ENCODE measurements around the gene COPRS. TPM values are rescaled to one million over a fixed set of nuclear protein-coding genes. Genes with fewer than 3 reads are reported as not detected.

The COPRS gene
- total RNA-seq, 2 experiments from 2014 or later = 34.4 to 37.6 TPM

DNA sequence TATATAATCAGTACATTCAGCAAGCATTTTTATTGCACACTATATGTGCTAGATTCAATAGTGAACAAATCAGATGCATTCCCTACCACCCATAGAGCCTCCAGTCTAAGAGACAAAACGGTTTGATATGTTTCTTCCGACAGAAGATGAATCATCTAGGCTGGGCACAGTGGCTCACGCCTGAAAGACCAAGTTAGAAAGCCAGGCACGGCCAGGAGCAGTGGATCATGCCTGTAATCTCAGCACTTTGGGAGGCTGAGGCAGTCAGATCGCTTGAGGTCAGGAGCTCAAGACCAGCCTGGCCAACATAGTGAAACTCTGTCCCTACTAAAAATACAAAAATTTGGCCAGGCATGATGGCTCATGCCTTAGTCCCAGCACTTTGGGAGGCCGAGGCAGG is 18.3 kb upstream of the COPRS start:
- CTCF ChIA-PET = interaction anchor here (0.6 kb wide), 1 partner anchor 24 kb away, joined by 3 read pairs; the partner anchor contains the start of gene UTP6
- no peak for DNase-seq
- Mint-ChIP-seq H3K36me3 (ENCODE audit: low read depth) (peaks cover 48% of the 10 kb centered on the region), H3K27me3 (ENCODE audit: low read depth) (no peaks in the 10 kb centered on the region), H3K27ac (peak overlapping the region; percentile 92), H3K4me3 (no peak overlapping the region), H3K9me3 (no peaks in the 10 kb centered on the region), H3K4me1 (ENCODE audit: low read depth) (peaks cover 21% of the 10 kb centered on the region)
- intact Hi-C loops (cut with micrococcal nuclease) = no loop called here

- no peak for DNase-seq
- H3K27ac Mint-ChIP-seq = no peak overlapping the region
- H3K4me3 Mint-ChIP-seq = no peak overlapping the region
- H3K4me1 Mint-ChIP-seq (ENCODE audit: low read depth) = peaks cover 19% of the 10 kb centered on the region
- no peaks in the 10 kb centered on the region for H3K27me3 Mint-ChIP-seq (ENCODE audit: low read depth)
- H3K9me3 Mint-ChIP-seq = no peaks in the 10 kb centered on the region
- H3K36me3 Mint-ChIP-seq (ENCODE audit: low read depth) = peaks cover 49% of the 10 kb centered on the region
- CTCF ChIA-PET = no interaction called here
- intact Hi-C loops (cut with micrococcal nuclease) = no loop called here
These were observed 16.0 kb upstream of the COPRS start for GRCh38 chr17:31875081-31875480.

DNA sequence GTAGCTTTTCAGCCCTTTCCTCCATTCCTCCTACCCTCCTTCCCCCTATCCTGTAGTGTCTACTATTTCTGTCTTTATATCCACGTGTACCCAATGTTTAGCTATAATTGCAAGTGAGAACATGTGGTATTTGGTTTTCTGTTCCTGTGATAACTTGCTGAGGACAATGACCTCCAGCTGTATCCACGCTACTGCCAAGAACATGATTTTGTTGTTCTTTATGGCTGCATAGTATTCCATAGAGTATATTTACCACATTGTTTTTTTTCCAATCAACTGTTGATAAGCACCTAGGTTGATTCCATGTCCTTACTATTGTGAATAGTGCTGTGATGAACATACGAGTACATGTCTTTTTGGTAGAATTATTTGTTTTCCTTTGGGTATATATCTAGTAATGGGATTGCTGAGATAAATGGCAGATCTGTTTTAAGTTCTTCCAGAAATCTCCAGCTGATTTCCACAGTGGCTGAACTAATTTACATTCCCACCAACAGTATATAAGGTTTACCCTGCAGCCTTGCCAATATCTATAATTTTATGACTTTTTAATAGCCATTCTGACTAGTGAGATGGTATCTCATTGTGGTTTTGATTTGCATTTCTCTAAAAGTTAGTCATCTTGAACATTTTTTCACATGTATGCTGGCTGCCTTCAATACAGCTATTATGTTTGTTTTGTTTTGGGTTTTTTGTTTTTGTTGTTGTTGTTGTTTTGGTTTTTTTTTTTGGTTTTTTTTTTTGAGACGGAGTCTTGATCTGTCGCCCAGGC is 10.9 kb upstream of the COPRS start:
- Mint-ChIP-seq H3K36me3 (ENCODE audit: low read depth) (peaks cover 59% of the 10 kb centered on the region), H3K4me3 (no peak overlapping the region), H3K9me3 (no peaks in the 10 kb centered on the region), H3K27me3 (ENCODE audit: low read depth) (no peaks in the 10 kb centered on the region), H3K27ac (no peak overlapping the region), H3K4me1 (ENCODE audit: low read depth) (no peaks in the 10 kb centered on the region)
- DNase-seq = no peak
- intact Hi-C loops (cut with micrococcal nuclease) = no loop called here
- CTCF ChIA-PET = interaction anchor here (0.7 to 0.8 kb wide), 2 partner anchors 28 to 501 kb away, joined by 3 read pairs; no protein-coding TSS in a partner anchor

DNA sequence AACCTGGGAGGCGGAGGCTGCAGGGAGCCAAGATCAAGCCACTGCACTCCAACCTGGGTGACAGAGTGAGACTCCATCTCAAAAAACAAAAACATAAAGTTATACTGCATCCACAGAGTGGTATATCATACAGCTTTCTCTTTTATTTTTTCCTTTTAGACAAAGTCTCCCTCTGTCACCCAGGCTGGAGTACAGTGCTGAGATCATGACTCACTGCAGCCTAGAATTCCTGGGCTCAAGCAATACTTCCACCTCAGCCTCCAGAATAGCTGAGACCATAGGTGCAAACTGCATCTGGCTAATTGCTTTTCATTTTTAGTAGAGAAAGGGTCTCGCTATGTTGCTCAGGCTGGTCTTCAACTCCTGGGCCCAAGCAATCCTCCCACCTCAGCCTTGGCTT is 10.0 kb upstream of the COPRS start:
- Mint-ChIP-seq H3K4me3 (no peak overlapping the region), H3K4me1 (ENCODE audit: low read depth) (no peaks in the 10 kb centered on the region), H3K9me3 (no peaks in the 10 kb centered on the region), H3K27me3 (ENCODE audit: low read depth) (no peaks in the 10 kb centered on the region), H3K27ac (no peak overlapping the region), H3K36me3 (ENCODE audit: low read depth) (peaks cover 61% of the 10 kb centered on the region)
- DNase-seq = no peak
- intact Hi-C loops (cut with micrococcal nuclease) = no loop called here
- CTCF ChIA-PET = no interaction called here

DNA sequence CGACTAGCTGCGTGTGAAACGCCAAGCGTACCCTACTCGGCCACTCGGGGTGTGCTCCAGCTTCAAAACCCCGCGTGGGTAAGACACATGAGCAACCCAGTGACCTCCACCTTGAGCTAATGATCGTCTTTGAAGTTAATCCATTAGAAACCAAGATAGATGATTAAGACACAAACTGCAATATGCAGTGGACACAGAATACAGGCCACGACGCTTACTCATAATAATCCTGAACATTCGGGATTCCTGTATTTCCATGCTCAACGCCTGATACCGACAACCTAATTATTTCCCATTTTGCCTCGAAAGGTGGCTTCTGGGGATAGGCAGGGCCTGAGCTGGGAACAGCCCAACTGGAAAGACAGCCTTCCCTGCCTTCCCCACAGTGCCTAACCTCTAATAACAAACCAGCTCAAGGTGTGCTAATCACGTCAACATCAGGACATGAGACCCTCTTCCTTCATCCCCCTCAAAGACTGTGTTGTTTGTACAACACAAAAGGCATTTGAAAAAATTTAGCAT is 504 bp upstream of the COPRS start:
- Mint-ChIP-seq H3K36me3 (ENCODE audit: low read depth) (peaks cover 10% of the 10 kb centered on the region), H3K27ac (peak overlapping the region; percentile 42), H3K9me3 (no peaks in the 10 kb centered on the region), H3K4me3 (peak overlapping the region; percentile 75), H3K27me3 (ENCODE audit: low read depth) (no peaks in the 10 kb centered on the region), H3K4me1 (ENCODE audit: low read depth) (peaks cover 17% of the 10 kb centered on the region)
- DNase-seq = no peak
- intact Hi-C loops (cut with micrococcal nuclease) = loop anchor here (1.0 to 5.0 kb wide), 3 partner anchors 19 to 302 kb away; partner anchors contain the start of gene UTP6
- CTCF ChIA-PET = interaction anchor here (1.0 to 1.3 kb wide), 4 partner anchors 13 to 52 kb away, joined by 3 to 4 read pairs (median 3); partner anchors contain the start of gene UTP6

DNA sequence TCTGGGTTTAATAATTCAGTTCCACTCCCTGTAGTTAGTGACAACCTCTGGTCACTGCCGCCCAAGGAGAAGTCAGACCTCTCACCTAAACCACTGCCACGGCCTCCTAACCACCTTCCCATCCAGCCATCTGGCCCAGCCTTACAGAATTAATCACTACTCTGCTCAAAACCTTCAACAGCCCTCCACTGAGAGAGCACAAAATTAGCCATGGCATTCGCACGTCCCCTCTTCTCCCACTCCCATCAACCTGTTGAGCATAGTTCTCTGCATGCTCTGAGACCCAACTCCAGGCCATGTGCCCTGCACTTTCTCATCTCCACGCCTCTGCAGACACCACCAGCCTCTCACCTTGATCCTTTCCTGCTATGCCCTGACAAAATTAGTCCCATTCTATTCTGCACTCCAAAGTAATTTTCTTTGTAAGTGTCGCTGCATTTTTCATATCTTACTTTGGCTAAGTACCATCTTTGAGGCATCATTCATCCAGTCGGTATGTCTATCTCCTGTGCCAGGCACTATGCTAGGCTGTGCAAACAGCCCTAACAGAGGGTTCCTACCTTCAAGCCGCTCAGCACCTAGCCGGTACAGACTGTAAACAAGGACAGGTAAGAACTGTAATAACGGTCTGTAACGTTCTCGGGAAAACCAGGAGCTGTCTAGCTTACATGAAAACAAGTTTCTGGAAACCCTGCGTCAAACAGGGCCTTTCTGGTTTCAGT is 963 bp downstream of the COPRS start:
- peaks cover 17% of the 10 kb centered on the region for H3K4me1 Mint-ChIP-seq (ENCODE audit: low read depth)
- H3K9me3 Mint-ChIP-seq = no peaks in the 10 kb centered on the region
- CTCF ChIA-PET = interaction anchor here (0.6 kb wide), 1 partner anchor 644 kb away, joined by 3 read pairs; no protein-coding TSS in a partner anchor
- H3K4me3 Mint-ChIP-seq = peak overlapping the region; percentile 86
- no peak overlapping the region for H3K27ac Mint-ChIP-seq
- H3K36me3 Mint-ChIP-seq (ENCODE audit: low read depth) = peaks cover 6% of the 10 kb centered on the region
- intact Hi-C loops (cut with micrococcal nuclease) = loop anchor here (5.0 kb wide), 1 partner anchor 301 kb away; no protein-coding TSS in a partner anchor
- no peak for DNase-seq
- H3K27me3 Mint-ChIP-seq (ENCODE audit: low read depth) = no peaks in the 10 kb centered on the region

- no peak for DNase-seq
- Mint-ChIP-seq H3K4me3 (no peak overlapping the region), H3K27ac (no peak overlapping the region), H3K4me1 (ENCODE audit: low read depth) (peaks cover 17% of the 10 kb centered on the region), H3K36me3 (ENCODE audit: low read depth) (peaks cover 9% of the 10 kb centered on the region), H3K27me3 (ENCODE audit: low read depth) (no peaks in the 10 kb centered on the region), H3K9me3 (no peaks in the 10 kb centered on the region)
- intact Hi-C loops (cut with micrococcal nuclease) = loop anchor here (5.0 kb wide), 1 partner anchor 299 kb away; no protein-coding TSS in a partner anchor
- CTCF ChIA-PET = interaction anchor here (0.9 kb wide), 1 partner anchor 467 kb away, joined by 3 read pairs; no protein-coding TSS in a partner anchor
These were observed 2.3 kb downstream of the COPRS start for GRCh38 chr17:31856750-31857149.

DNA sequence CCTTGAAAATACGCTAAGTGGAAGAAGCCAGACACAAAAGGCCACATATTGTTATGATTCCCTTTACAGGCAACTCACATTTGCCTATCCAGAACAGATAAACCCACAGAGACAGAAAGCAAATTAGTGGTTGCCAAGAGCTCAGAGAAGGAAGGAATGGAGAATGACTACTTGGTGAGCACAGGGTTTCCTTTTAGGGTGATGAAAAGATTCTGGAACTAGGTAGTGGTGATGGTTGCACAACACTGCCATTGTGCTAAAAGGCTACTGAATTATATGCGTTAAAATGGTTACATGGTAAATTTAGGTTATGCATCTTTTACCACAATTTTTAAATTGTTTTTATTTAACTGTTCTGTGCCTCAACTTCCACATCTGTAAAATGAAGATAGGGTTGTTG is 4.4 kb downstream of the COPRS start:
- CTCF ChIA-PET = no interaction called here
- H3K27ac Mint-ChIP-seq = no peak overlapping the region
- no peak overlapping the region for H3K4me3 Mint-ChIP-seq
- peaks cover 14% of the 10 kb centered on the region for H3K4me1 Mint-ChIP-seq (ENCODE audit: low read depth)
- H3K9me3 Mint-ChIP-seq = no peaks in the 10 kb centered on the region
- intact Hi-C loops (cut with micrococcal nuclease) = loop anchor here (5.0 kb wide), 1 partner anchor 297 kb away; no protein-coding TSS in a partner anchor
- no peaks in the 10 kb centered on the region for H3K27me3 Mint-ChIP-seq (ENCODE audit: low read depth)
- no peak for DNase-seq
- peaks cover 10% of the 10 kb centered on the region for H3K36me3 Mint-ChIP-seq (ENCODE audit: low read depth)

DNA sequence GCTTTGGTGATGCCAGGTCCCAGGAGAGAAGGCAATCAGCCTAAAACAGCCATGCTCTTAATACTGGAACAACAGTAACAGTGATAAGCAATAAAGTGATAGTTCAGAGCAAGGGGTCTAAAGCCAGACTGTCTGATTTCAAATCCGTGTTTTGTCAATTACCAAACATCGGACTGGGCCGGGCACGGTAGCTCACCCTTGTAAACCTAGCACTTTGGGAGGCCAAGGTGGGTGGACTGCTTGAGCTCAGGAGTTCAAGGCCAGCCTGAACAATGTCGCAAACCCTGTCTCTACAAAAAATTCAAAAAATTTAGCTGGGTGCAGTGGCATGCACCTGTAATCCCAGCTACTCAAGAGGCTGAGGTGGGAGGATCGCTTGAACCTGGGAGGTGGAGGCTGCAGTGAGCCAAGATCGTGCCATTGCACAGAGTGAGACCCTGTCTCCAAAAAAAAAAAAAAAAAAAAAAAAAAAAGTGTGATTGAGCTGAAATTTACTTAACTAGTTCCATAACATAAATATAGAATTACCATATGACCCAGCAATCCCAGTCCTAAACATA is 5.1 kb downstream of the COPRS start:
- CTCF ChIA-PET = no interaction called here

GRCh38 chr17:31845291-31845690 is 13.8 kb downstream of the COPRS start:
- no peak for DNase-seq

More for the DNA sequence above, 5.1 kb downstream of the COPRS start:
- no peak for DNase-seq
- Mint-ChIP-seq H3K36me3 (ENCODE audit: low read depth) (peaks cover 10% of the 10 kb centered on the region), H3K9me3 (no peaks in the 10 kb centered on the region), H3K27me3 (ENCODE audit: low read depth) (no peaks in the 10 kb centered on the region), H3K27ac (no peak overlapping the region), H3K4me1 (ENCODE audit: low read depth) (peaks cover 10% of the 10 kb centered on the region), H3K4me3 (no peak overlapping the region)
- intact Hi-C loops (cut with micrococcal nuclease) = no loop called here

DNA sequence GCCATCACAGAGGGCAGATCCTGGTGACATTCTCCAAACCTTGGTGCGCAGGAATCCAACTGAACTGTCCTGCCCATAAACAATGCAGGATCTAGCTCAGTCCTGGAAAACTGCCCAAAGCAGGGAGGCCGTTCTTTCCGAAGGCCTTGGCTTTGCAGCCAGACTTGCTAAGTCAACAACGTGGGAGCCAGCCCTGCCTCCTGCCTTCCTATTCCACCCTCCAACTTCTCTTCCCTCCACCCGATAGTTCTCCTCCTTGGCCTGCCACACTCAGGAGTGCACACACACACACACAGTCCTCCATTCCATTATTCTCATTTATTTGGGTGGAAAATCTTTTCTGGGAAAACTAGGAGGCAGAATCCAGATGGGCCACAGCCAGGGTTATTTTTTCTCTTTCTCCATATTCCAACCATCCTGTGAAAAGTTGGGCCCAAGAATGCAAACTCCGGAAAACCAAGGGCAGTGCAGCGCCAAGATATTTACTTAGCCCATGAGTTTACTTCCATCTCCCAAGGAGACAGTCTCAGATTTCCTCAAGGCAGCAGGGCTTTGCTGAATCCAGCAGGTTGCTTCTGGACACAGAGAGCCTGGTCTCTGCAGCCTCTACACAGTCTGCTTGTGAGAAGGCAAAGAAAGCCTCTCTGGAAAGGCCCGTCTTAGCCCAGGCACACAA is 15.8 kb downstream of the COPRS start:
- CTCF ChIA-PET = interaction anchor here (0.6 to 3.0 kb wide), 29 partner anchors 9 to 529 kb away, joined by 3 to 27 read pairs (median 4); no protein-coding TSS in a partner anchor
- no peak overlapping the region for H3K27ac Mint-ChIP-seq

More at GRCh38 chr17:31845291-31845690, 13.8 kb downstream of the COPRS start:
- Mint-ChIP-seq H3K36me3 (ENCODE audit: low read depth) (no peaks in the 10 kb centered on the region), H3K4me1 (ENCODE audit: low read depth) (no peaks in the 10 kb centered on the region), H3K27ac (no peak overlapping the region), H3K27me3 (ENCODE audit: low read depth) (no peaks in the 10 kb centered on the region), H3K9me3 (no peaks in the 10 kb centered on the region), H3K4me3 (no peak overlapping the region)
- CTCF ChIA-PET = interaction anchor here (1.0 kb wide), 1 partner anchor 287 kb away, joined by 5 read pairs; no protein-coding TSS in a partner anchor
- intact Hi-C loops (cut with micrococcal nuclease) = loop anchor here (10.0 kb wide), 1 partner anchor 60 kb away; no protein-coding TSS in a partner anchor

More for the DNA sequence above, 15.8 kb downstream of the COPRS start:
- DNase-seq = no peak
- Mint-ChIP-seq H3K36me3 (ENCODE audit: low read depth) (no peaks in the 10 kb centered on the region), H3K27me3 (ENCODE audit: low read depth) (no peaks in the 10 kb centered on the region), H3K4me3 (no peak overlapping the region), H3K4me1 (ENCODE audit: low read depth) (no peaks in the 10 kb centered on the region), H3K9me3 (no peaks in the 10 kb centered on the region)
- intact Hi-C loops (cut with micrococcal nuclease) = loop anchor here (10.0 kb wide), 1 partner anchor 58 kb away; no protein-coding TSS in a partner anchor

Data from activated naive CD4-positive, alpha-beta T cell treated with anti-CD3 and anti-CD28 coated beads for 36 hours (primary cell).